Esophagus squamous epithelium (tissue), 5 donors: ENCODE results near the gene AXL. TPM values are rescaled to one million over a fixed set of nuclear protein-coding genes. Genes with fewer than 3 reads are reported as not detected.

Experiments
- DNase-seq: peaks from one replicate; lab custom pipeline; 2025; lab: John Stamatoyannopoulos, UW
- H3K27ac ChIP-seq, 4 donors: fragments of 200-600 bp; sonication (generic); one replicate each; pipeline ENCODE4 v1.5.1; 2016 to 2019; ENCODE audit warnings: mild to moderate bottlenecking in 1 of 4
- H3K27me3 ChIP-seq, 4 donors: fragments of 200-600 bp; sonication (generic); 1 replicate in 3 of 4; 2 replicates in 1 of 4; pipeline versions ENCODE4 v1.5.1 to v1.6.0; 2017 to 2021; ENCODE audit warnings: antibody characterized with exemption in 1 of 4
- H3K36me3 ChIP-seq, 3 donors: fragments of 200-600 bp; sonication (generic); one replicate each; pipeline ENCODE4 v1.5.1; 2016 to 2019
- H3K4me1 ChIP-seq, 3 donors: fragments of 200-600 bp; sonication (generic); one replicate each; pipeline ENCODE4 v1.5.1; 2017 to 2019
- H3K4me3 ChIP-seq, 4 donors: fragments of 200-600 bp; sonication (generic); 1 replicate in 3 of 4; 2 replicates in 1 of 4; pipeline ENCODE4 v1.5.1; 2016 to 2019; ENCODE audit warnings: mild to moderate bottlenecking in 2 of 4, moderate library complexity in 1 of 4
- H3K9me3 ChIP-seq, 3 donors: fragments of 200-600 bp; sonication (generic); one replicate each; pipeline ENCODE4 v1.5.1; 2016 to 2019
- POLR2A ChIP-seq, 4 donors: fragments of 450-650 bp; IDR thresholded peaks; one replicate each; pipeline ENCODE4 v1.6.1; 2017; ENCODE audit warnings: antibody characterized with exemption in 4 of 4, mild to moderate bottlenecking in 4 of 4, moderate library complexity in 3 of 4
- WGBS, 2 donors: methylation state at CpG; one replicate each; pipeline ENCODE4 v1.1.5; 2018; 5-methylcytosine and 5-hydroxymethylcytosine counted together
- intact Hi-C: fragments of 100-400 bp; cut with DNase I; formaldehyde crosslinking; loops from one replicate; pipeline ENCODE4 v1.15.0; 2022
- small RNA-seq, 4 donors: library from RNA; depleted of rRNA; stranded (forward); fragments of <200 nt; gene quantifications; one replicate each; pipeline ENCODE3, GENCODE V24; 2016
- total RNA-seq, 4 donors: library from RNA; depleted of rRNA; stranded (reverse); fragments of >200 nt; gene quantifications; one replicate each; pipeline ENCODE4 v1.1.0, GENCODE V29; 2016
- TF ChIP-seq, protein P1 (sequence below), 6 experiments: fragments of 450-650 bp in 4 of 6; fragments of 200-600 bp in 2 of 6; sonication (generic) in 2 of 6; IDR thresholded peaks; one replicate each; pipeline ENCODE4 v1.5.1; 2016 to 2019; ENCODE audit warnings: antibody characterized with exemption in 6 of 6, mild to moderate bottlenecking in 4 of 6, moderate library complexity in 4 of 6
- donor health status: DM: yes; HTN: yes; CAD: no.

The AXL gene
- total RNA-seq, 4 donors from 2014 or later, result 5.3 to 40.2 (median 17.3) TPM

DNA sequence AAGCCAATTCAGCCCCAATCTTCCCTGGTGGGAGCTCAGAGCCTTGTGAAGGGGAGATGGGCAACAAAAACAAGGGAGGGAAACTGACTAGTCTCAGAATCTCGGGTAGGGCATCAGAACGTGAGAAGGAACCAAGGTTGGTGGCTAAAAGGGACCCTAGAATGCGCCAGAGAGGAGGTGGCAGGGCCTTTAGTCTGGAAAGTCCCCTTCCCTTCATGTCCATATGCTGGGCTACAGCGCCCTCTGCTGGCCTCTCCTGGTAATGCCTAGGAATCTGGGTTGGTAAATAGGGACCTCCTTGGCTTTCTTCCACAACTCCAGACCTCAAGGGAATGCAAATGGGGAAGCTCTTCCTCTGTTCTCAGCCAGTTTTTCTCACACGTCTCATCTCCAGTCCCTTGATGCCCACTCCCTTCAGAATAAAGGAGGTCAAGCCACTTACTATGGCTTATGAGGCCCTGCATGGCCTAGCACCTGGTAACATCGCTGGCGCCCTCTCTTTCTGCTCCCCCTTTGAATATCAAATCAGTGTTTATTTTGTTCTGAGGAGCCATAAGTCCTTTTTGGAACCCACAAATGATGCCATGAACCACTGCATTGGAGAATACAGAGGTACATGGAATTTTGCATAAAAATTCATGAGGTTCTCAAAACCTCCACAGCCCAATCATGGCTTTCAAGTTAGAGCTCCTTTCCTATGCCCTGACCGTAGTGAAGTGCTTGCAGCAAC is 89.6 kb downstream of the AXL start:
- intact Hi-C loops, result loop anchor here (5.0 kb wide), 1 partner anchor 41 kb away; no protein-coding TSS in a partner anchor
- peak overlapping the region in 3 of 4 donors; percentile 80 to 97 (median 80) for H3K4me3 ChIP-seq
- no peak for TF ChIP-seq POLR2A (IDR thresholded peaks at IDR 0.05)
- TF ChIP-seq, protein P1, sequence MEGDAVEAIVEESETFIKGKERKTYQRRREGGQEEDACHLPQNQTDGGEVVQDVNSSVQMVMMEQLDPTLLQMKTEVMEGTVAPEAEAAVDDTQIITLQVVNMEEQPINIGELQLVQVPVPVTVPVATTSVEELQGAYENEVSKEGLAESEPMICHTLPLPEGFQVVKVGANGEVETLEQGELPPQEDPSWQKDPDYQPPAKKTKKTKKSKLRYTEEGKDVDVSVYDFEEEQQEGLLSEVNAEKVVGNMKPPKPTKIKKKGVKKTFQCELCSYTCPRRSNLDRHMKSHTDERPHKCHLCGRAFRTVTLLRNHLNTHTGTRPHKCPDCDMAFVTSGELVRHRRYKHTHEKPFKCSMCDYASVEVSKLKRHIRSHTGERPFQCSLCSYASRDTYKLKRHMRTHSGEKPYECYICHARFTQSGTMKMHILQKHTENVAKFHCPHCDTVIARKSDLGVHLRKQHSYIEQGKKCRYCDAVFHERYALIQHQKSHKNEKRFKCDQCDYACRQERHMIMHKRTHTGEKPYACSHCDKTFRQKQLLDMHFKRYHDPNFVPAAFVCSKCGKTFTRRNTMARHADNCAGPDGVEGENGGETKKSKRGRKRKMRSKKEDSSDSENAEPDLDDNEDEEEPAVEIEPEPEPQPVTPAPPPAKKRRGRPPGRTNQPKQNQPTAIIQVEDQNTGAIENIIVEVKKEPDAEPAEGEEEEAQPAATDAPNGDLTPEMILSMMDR (IDR thresholded peaks at IDR 0.05), result peak; percentile 97 to 99 (median 98)

DNA sequence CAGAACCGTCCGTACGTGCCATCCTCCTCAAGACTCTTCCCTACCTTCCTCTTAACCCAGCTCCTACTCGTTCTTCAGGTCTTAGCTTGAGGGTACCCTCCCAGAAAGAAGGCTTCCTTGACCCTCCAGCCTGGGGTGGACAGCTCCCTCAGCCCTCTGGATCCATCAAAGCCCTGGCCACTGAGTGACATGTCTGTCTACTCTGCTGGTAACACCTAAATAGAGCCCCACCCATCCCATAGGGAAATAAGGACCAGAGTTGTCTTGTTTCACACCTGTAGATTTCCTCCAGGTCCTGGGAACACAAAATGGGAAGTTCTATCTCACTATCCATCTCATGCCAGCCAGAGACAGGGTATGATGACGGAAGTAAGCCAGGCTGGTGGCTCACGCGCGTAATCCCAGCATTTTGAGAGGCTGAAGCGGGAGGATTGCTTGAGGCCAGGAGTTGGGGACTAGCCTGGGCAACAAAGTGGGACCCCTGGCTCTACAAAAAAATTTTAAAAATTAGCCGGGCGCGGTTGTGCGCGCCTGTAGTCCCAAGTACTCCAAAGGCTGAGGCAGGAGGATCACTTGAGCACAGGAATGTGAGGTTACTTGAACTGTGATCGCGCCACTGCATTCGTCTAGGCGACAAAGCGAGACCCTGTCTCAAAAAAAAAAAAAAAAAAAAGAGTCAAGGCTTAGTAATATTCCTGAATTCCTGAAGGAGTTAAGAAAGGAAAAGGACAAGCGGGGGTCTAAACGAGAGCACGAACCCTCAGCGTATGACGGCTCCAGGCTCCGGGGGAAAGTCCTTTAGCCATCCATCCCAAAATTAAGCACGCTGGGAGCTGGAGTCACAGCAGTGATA is 90.4 kb downstream of the AXL start:
- DNase-seq, result no peak
- 1 to 4% methylated on average over 17 to 26 of the region's 26 CpGs for WGBS, 2 donors
- Histone ChIP-seq H3K4me3 (peak overlapping the region; percentile 61 to 97 (median 80)), H3K4me1 (peaks cover 34 to 76% (median 37%) of the 10 kb centered on the region in 3 donors), H3K27ac (peak overlapping the region; percentile 96 to 99 (median 96)), H3K27me3 (no peaks in the 10 kb centered on the region), H3K9me3 (no peaks in the 10 kb centered on the region), H3K36me3 (peaks cover 23 to 62% (median 24%) of the 10 kb centered on the region in 3 donors)
- TF ChIP-seq POLR2A (IDR thresholded peaks at IDR 0.05), result no peak
- TF ChIP-seq, protein P1 (IDR thresholded peaks at IDR 0.05), result no peak
- intact Hi-C loops, result loop anchor here (5.0 kb wide), 1 partner anchor 42 kb away; no protein-coding TSS in a partner anchor

More for the DNA sequence above, 89.6 kb downstream of the AXL start:
- 16 to 20% methylated on average over 8 of the region's 8 CpGs for WGBS, 2 donors
- DNase-seq, result peak; percentile 47
- no peaks in the 10 kb centered on the region for H3K9me3 ChIP-seq
- peak overlapping the region; percentile 96 to 99 (median 96) for H3K27ac ChIP-seq
- peaks cover 30 to 62% (median 30%) of the 10 kb centered on the region in 3 donors for H3K36me3 ChIP-seq
- H3K4me1 ChIP-seq, result peaks cover 34 to 78% (median 37%) of the 10 kb centered on the region in 3 donors
- no peaks in the 10 kb centered on the region for H3K27me3 ChIP-seq

DNA sequence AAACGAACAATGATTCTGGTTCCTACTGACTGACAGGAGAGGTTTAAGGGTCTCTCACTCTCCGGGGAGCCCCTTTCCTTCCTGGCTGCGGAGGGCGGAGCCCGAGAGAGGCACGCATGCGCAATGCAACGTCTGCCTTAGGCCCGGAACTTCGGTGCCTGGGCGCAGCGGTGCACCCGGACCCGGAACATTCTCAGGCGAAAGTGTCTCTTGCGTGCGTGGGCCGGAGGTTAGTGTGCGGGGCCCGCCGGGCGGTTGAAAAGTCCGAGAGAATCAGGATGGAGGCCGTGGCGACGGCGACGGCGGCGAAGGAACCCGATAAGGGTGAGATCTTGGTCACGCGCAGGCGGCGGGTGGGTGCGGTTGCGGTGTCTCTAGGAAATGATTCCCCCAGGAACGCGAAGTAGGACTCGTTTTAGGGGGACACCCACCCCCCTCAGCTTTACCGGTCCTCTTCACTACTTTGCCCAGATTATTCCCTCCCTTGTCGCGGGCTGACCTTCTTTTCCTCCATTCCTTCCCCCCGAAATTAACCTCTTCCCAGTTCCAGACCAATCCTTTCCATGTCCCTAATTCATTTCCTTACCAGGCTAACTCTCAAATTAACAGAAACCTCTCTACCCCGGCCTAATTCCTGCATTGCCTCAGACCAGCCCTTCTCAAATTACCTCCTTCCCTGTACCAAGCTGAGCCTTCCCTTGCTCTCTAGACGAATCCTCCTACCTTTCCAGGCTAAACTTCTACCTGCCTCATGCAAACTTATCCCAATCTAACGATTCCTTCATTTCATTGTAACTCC is 91.2 kb downstream of the AXL start, which contains the start of gene CCDC97:
Gene CCDC97 (plus strand): TSS at position 140 of the 799 bp plus-strand sequence. CDS start 139 bp downstream, at position 279.
- Histone ChIP-seq H3K4me1 (peaks cover 34 to 71% (median 37%) of the 10 kb centered on the region in 3 donors), H3K27ac (peak within 1 kb of the TSS; percentile 96 to 99 (median 96)), H3K4me3 (peak within 1 kb of the TSS; percentile 61 to 97 (median 80)), H3K36me3 (peaks cover 16 to 62% (median 17%) of the 10 kb centered on the region in 3 donors), H3K9me3 (no peaks in the 10 kb centered on the region), H3K27me3 (no peaks in the 10 kb centered on the region)
- 0 to 1% methylated on average over 17 to 18 of the region's 47 CpGs for WGBS, 2 donors
- TF ChIP-seq, protein P1 (IDR thresholded peaks at IDR 0.05), result peak in 1 of 6 experiments; percentile 43
- TF ChIP-seq POLR2A (IDR thresholded peaks at IDR 0.05), result peak in 3 of 4 donors; percentile 25 to 82 (median 56)
- intact Hi-C loops, result no loop called here
- no peak for DNase-seq

DNA sequence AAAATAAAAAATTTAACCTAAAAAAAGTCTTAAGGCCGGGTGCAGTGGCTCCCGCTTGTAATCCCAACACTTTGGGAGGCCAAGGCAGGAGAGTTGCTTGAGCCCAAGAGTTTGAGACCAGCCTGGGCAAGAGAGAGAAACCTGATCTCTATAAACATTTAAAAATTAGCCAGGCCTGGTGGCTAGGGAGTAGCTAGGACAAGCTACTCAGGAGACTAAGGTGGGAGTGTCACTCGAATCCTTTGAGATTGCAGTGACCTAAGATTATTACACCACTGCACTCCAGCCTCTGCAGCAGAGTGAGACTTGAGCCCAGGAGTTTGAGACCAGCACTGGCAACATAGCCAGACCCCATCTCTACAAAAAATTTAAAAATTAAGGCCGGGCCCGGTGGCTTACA is 92.0 kb downstream of the AXL start:
- Histone ChIP-seq H3K36me3 (peaks cover 8 to 62% (median 13%) of the 10 kb centered on the region in 3 donors), H3K27me3 (no peaks in the 10 kb centered on the region), H3K4me1 (peaks cover 34 to 64% (median 37%) of the 10 kb centered on the region in 3 donors), H3K4me3 (peak overlapping the region; percentile 61 to 97 (median 80)), H3K27ac (peak overlapping the region; percentile 96 to 99 (median 96)), H3K9me3 (no peaks in the 10 kb centered on the region)
- WGBS, 2 donors, result 38 to 44% methylated on average over 5 of the region's 5 CpGs
- TF ChIP-seq, protein P1 (IDR thresholded peaks at IDR 0.05), result no peak
- intact Hi-C loops, result no loop called here
- no peak for DNase-seq

Small RNA genes within 50 kb of the gene (small RNA-seq; reads per million reads assigned to genes)
- gene RN7SL34P, result 0 to 0.15 (median 0) reads per million in 4 donors

Other genes starting within 250 kb of the AXL start
- gene CYP2B6, start 227.9 kb upstream of the AXL start, total RNA-seq, result not detected
- gene CYP2A13, start 130.8 kb upstream of the AXL start, total RNA-seq, result not detected
- 1 to 10 TPM in 1 of 4 donors, under 1 TPM in 1, not detected in 2; 0.19 to 1.6 TPM for gene CYP2F1, start 104.8 kb upstream of the AXL start, total RNA-seq
- gene CYP2S1, start 26.0 kb upstream of the AXL start, total RNA-seq, result 10 to 100 TPM; 12.4 to 20.3 (median 15.2) TPM
- 100 to 1,000 TPM in 3 of 4 donors, 10 to 100 TPM in 1; 98.1 to 127 (median 113) TPM for gene HNRNPUL1, start 45.1 kb downstream of the AXL start, total RNA-seq
- gene CCDC97, start 90.9 kb downstream of the AXL start, total RNA-seq, result 10 to 100 TPM in 3 of 4 donors, 1 to 10 TPM in 1; 9.4 to 19.5 (median 14.7) TPM
- 10 to 100 TPM; 13.6 to 36.2 (median 31.9) TPM for gene TGFB1, start 134.7 kb downstream of the AXL start, total RNA-seq
- 1 to 10 TPM; 2.5 to 4.6 (median 3.7) TPM for gene B9D2, start 144.9 kb downstream of the AXL start, total RNA-seq
- 10 to 100 TPM in 2 of 4 donors, 1 to 10 TPM in 2; 6.2 to 15.8 (median 9.3) TPM for gene TMEM91, start 157.3 kb downstream of the AXL start, total RNA-seq
- gene EXOSC5, start 178.1 kb downstream of the AXL start, total RNA-seq, result 10 to 100 TPM; 22.4 to 37.0 (median 28.6) TPM
- gene BCKDHA, start 178.6 kb downstream of the AXL start, total RNA-seq, result 10 to 100 TPM; 55.1 to 87.2 (median 58.6) TPM
- 10 to 100 TPM; 11.6 to 84.4 (median 35.3) TPM for gene B3GNT8, start 208.2 kb downstream of the AXL start, total RNA-seq
- gene DMAC2, start 220.7 kb downstream of the AXL start, total RNA-seq, result 10 to 100 TPM; 25.1 to 41.4 (median 35.7) TPM
- gene ERICH4, start 223.9 kb downstream of the AXL start, total RNA-seq, result not detected